ENCODE measurements around the gene SORCS1. TPM values are rescaled to one million over a fixed set of nuclear protein-coding genes. Genes with fewer than 3 reads are reported as not detected.

SORCS1 gene
- total and polyA plus RNA-seq, 2 of the 8 experiments (the other 6 are each of a cell fraction or from before 2014, with no cell fraction given): 4.1 to 4.6 TPM

DNA sequence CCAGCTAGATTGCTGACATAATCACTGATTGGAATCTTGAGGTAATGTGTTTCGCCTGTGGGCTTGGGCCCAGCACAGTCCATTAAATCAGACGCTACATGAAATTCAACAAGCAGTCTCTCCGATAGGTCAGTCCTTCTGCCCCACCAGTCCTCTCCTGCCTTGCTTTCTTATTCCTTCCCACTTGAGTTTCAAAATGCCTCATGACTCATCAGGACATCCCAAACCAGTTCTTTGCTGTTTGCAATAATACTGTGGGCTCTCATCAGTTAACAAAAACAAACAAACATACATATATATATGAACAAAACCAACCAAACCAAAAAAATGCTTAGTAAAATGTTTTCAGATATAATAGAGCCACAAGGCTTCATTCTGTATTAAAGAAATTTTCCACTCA is 599.0 kb downstream of the SORCS1 start:
- Histone ChIP-seq H3K9me3 (ENCODE audit: insufficient read depth in 2 of 2, low read depth in 1 of 2, low read length in 1 of 2) (no peaks in the 10 kb centered on the region), H3K4me2 (ENCODE audit: insufficient read depth in 1 of 2, low read depth in 2 of 2, low read length in 2 of 2) (no peak overlapping the region), H3K56ac (replicated peaks; ENCODE audit: insufficient read length, low read depth, low read length) (no peak overlapping the region), H3K27me3 (replicated peaks in 1 of 4; ENCODE audit: control insufficient read depth in 3 of 4, extremely low read depth in 1 of 4, insufficient read depth in 3 of 4, low read length in 3 of 4) (no peaks in the 10 kb centered on the region), H2BK15ac (ENCODE audit: low read length) (no peak overlapping the region), H3K9ac (replicated peaks in 1 of 4; ENCODE audit: extremely low read depth in 1 of 4, low read depth in 3 of 4, low read length in 3 of 4) (no peak overlapping the region), H3K14ac (ENCODE audit: insufficient read length) (no peak overlapping the region), H3K79me2 (ENCODE audit: control insufficient read depth in 1 of 2, insufficient read depth in 2 of 2, low read length in 2 of 2) (no peaks in the 10 kb centered on the region), H2BK12ac (ENCODE audit: low read depth, low read length) (no peak overlapping the region), H2AFZ (ENCODE audit: low read length) (no peak overlapping the region), H2BK20ac (ENCODE audit: low read length) (no peak overlapping the region), H3K4ac (replicated peaks; ENCODE audit: insufficient read length, low read depth, low read length) (no peak overlapping the region), H2BK5ac (ENCODE audit: low read depth, low read length) (no peak overlapping the region), H3K79me1 (ENCODE audit: low read depth, low read length) (no peaks in the 10 kb centered on the region), H2AK5ac (ENCODE audit: low read depth, low read length) (no peak overlapping the region), H2BK120ac (replicated peaks; ENCODE audit: low read depth, low read length) (no peak overlapping the region), H4K5ac (ENCODE audit: insufficient read length, low read depth, low read length) (no peak overlapping the region), H3K18ac (ENCODE audit: extremely low read depth, low read length) (no peak overlapping the region), H3K36me3 (ENCODE audit: control insufficient read depth in 2 of 4, insufficient read depth in 4 of 4, low read length in 3 of 4) (no peaks in the 10 kb centered on the region), H3K27ac (ENCODE audit: low read depth, low read length) (no peak overlapping the region), H4K8ac (ENCODE audit: extremely low read depth, insufficient read depth, low read length) (no peak overlapping the region), H3K4me3 (ENCODE audit: extremely low read depth in 1 of 4, insufficient read depth in 2 of 4, low read depth in 3 of 4, low read length in 4 of 4) (no peak overlapping the region), H4K20me1 (replicated peaks in 1 of 2; ENCODE audit: control insufficient read depth in 1 of 2, insufficient read depth in 2 of 2, low read length in 2 of 2) (no peaks in the 10 kb centered on the region), H4K91ac (replicated peaks; ENCODE audit: insufficient read length, low read length) (no peak overlapping the region), H3K23me2 (ENCODE audit: low read depth, low read length) (no peaks in the 10 kb centered on the region), H3K23ac (ENCODE audit: insufficient read length) (no peak overlapping the region), H3K4me1 (replicated peaks in 1 of 4; ENCODE audit: control insufficient read depth in 3 of 4, insufficient read depth in 4 of 4, low read length in 3 of 4) (peaks cover 0 to 2% (median 0%) of the 10 kb centered on the region in 4 experiments; a peak in 1 of 7 replicates)
- FAIRE-seq: no peak
- 93% methylated on average over 3 of the region's 3 CpGs; no CpG with 5 or more reads in 1 of the 2 experiments for WGBS, 2 experiments (ENCODE audit: extremely low coverage in 1 of 2, insufficient coverage in 1 of 2, insufficient read length in 1 of 2, insufficient replicate concordance in 2 of 2, low coverage in 1 of 2, low lambda C conversion rate in 2 of 2, missing lambda C conversion rate in 1 of 2)
- CTCF ChIA-PET (ENCODE audit: partially characterized antibody): interaction anchor here (0.9 to 1.5 kb wide), 3 partner anchors 10 to 12 kb away, joined by 4 to 5 read pairs (median 5); no protein-coding TSS in a partner anchor
- no peak for DNase-seq (ENCODE audit: low read depth in 1 of 2, low spot score in 2 of 2)
- POLR2A ChIA-PET (ENCODE audit: partially characterized antibody): no interaction called here
- TF ChIP-seq SP4 (IDR thresholded peaks at IDR 0.05; ENCODE audit: low read length): no peak
- no peak for TF ChIP-seq TAF7 (optimal IDR thresholded peaks at IDR 0.05; ENCODE audit: borderline replicate concordance, low read depth, low read length)
- TF ChIP-seq ASH2L (IDR thresholded peaks at IDR 0.05; ENCODE audit: low read length): no peak
- no peak for TF ChIP-seq TAF1 (IDR thresholded peaks at IDR 0.05; ENCODE audit: low read depth, low read length)
- no peak for TF ChIP-seq RFX5 (IDR thresholded peaks at IDR 0.05; ENCODE audit: borderline replicate concordance, low read depth, low read length)
- no peak for TF ChIP-seq BRCA1 (IDR thresholded peaks at IDR 0.05; ENCODE audit: low read depth, low read length)
- TF ChIP-seq FOSL1 (IDR thresholded peaks at IDR 0.05; ENCODE audit: insufficient read depth, low read depth, low read length): no peak
- TF ChIP-seq EP300 (IDR thresholded peaks at IDR 0.05; ENCODE audit: borderline replicate concordance in 1 of 2, low read depth in 2 of 2, low read length in 2 of 2): no peak
- TF ChIP-seq TCF12 (IDR thresholded peaks at IDR 0.05; ENCODE audit: low read depth, low read length): no peak
- no peak for TF ChIP-seq KDM1A (IDR thresholded peaks at IDR 0.05; ENCODE audit: borderline replicate concordance, low read length)
- TF ChIP-seq SP1 (IDR thresholded peaks at IDR 0.05; ENCODE audit: low read depth, low read length): no peak
- TF ChIP-seq KDM5A (IDR thresholded peaks at IDR 0.05; ENCODE audit: low read length): no peak
- no peak for TF ChIP-seq CREB1 (IDR thresholded peaks at IDR 0.05)
- TF ChIP-seq RAD21 (IDR thresholded peaks at IDR 0.05 in 1 of 2, conservative IDR thresholded peaks at IDR 0.05 in 1 of 2; ENCODE audit: low read depth in 2 of 2, low read length in 2 of 2): no peak
- no peak for TF ChIP-seq SIX5 (IDR thresholded peaks at IDR 0.05; ENCODE audit: low read depth, low read length)
- TF ChIP-seq JUND (IDR thresholded peaks at IDR 0.05; ENCODE audit: low read length): no peak
